RCC 7860 (cell line): ENCODE measurements around the gene ARL16.
A peak's percentile ranks its signal among the peaks of the same experiment; 100 is the strongest.

ENCODE experiments used
- DNase-seq: peaks from one replicate; pipeline ENCODE4 v3.0.0-alpha.2; 2015; ENCODE audit warnings: low spot score
- FAIRE-seq: peaks from 2 replicates; lab custom pipeline; 2012; peaks lifted over from hg19 to GRCh38; lab: Jason Lieb, UNC

The ARL16 gene, protein sequence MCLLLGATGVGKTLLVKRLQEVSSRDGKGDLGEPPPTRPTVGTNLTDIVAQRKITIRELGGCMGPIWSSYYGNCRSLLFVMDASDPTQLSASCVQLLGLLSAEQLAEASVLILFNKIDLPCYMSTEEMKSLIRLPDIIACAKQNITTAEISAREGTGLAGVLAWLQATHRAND

GRCh38 chr17:81683584-81684441, at the start of gene ARL16, which contains the start of gene HGS:
ARL16 (minus strand) TSS chr17:81683797; CDS start chr17:81683753, 44 bp downstream.
HGS (plus strand) TSS chr17:81684011; CDS start chr17:81684067, 56 bp downstream.
- DNase-seq (peak; percentile 97), FAIRE-seq (peak; percentile 87)

DNA sequence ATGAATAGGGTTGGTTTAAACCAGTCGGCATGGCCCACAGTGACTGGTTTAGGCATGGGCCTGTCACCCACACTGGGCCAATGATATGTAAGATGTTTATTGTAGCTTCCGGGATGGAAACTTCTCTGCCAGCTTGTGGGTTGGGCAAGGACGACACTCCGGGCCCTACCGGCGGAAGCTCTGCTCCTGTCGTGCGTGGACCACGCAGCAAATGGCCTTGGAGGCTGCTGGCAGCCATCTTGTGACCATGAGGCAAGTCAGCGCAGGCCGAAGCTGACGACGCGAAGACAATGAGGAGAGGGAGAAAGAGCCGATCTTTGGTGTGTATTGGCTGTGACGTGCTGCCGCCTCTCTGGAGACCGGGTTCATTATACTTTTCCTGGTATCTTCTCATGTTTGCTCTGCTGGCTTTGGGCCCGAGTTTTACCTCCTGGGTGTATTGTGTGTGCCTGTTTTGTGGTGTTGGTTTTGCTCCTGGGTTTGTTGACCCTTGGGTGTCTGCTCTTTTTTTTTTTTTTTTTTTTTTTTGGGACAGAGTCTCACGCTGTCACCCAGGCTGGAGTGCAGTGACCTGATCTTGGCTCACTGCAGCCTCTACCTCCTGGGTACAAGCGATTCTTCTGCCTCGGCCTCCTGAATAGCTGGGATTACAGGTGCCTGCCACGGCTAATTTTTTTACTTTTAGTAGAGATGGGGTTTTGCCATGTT, 43.9 kb upstream of the ARL16 start:
- FAIRE-seq (no peak), DNase-seq (no peak)

- DNase-seq (no peak), FAIRE-seq (no peak)
These were observed 42.4 kb upstream of the ARL16 start for GRCh38 chr17:81726004-81726403.

DNA sequence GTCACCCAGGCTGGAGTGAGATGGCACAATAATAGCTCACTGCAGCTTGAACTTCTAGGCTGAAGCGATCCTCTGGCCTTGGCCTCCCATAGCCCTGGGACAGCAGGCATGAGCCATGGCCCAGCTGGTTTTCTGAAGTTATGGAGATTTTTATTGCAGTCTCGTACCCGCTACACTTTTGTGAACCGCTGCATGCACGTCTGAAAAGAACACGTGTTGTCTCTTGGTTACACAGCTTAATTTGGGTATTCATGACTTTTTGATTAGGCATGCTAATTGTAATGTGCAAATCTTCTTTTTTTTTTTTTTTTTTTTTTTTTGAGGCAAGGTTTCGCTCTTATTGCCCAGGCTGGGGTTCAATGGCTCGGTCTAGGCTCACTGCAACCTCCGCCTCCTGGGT, 41.8 kb upstream of the ARL16 start:
- FAIRE-seq (no peak), DNase-seq (no peak)

DNA sequence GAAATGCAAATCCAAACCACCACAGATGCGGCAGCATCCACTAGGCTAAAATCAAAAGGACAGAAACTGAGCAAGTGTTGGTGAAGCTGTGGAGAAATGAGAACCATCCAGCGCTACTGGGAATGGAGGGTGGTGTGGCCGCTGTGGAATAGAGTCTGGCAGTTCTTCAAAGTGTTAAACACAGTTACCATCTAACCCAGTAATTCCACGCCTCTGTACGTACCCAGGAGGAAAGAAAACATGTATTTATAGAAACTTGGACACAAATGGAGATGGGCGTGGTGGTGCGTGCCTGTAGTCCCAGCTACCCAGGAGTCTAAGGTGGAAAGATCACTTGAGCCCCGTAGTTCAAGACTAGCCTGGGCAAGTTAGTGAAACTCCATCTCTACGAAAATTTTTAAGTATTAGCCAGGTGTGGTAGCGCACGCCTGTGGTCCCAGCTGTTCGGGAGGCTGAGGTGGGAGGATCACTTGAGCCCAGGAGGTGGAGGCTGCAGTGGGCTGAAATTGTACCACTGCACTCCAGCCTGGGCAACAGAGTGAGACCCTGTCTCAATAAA, 40.1 kb upstream of the ARL16 start:
- no peak for DNase-seq
- FAIRE-seq = no peak

- FAIRE-seq (peak; percentile 93), DNase-seq (peak; percentile 93)
These were observed 38.9 kb upstream of the ARL16 start for GRCh38 chr17:81722184-81723120.

DNA sequence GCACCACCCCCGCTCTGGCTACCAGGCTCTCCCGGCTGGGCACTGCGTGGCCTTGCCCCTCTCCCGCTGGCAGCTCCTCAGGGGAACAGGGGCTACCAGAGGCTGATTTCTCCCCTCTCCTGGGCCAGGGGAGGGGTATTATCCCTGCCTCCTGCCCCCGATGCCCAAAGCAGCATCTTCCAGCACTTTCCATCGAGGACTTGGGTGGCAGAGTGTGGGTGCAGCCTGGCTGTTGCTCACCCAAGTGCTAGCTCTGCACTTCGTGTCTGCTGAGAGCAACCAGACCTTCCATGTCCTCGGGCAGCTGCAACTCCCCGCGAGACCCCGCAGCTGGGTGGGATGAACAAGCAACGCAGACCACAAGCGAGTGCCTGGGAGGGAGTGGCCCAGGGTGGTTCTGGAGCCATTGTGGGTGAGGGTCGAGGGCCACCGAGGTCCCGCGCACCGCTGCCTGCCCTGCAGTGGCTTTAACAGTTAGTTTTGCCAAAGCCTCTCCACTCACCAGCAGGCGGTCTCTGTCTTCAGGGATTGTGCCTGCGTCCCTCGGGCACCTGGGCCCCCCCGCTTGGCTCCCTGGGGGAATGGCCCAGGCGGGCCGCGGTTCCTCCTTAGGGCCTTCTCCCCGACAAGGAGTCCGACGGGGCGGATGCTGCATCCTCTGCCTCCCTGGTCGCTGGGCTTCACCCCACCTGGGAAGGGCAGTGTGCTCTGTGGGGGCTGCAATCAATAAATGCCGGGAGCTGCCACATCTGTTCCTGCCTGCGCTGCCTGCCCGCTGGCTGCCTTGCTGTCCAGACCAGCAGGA, 36.9 kb upstream of the ARL16 start:
- DNase-seq = no peak
- FAIRE-seq = no peak

DNA sequence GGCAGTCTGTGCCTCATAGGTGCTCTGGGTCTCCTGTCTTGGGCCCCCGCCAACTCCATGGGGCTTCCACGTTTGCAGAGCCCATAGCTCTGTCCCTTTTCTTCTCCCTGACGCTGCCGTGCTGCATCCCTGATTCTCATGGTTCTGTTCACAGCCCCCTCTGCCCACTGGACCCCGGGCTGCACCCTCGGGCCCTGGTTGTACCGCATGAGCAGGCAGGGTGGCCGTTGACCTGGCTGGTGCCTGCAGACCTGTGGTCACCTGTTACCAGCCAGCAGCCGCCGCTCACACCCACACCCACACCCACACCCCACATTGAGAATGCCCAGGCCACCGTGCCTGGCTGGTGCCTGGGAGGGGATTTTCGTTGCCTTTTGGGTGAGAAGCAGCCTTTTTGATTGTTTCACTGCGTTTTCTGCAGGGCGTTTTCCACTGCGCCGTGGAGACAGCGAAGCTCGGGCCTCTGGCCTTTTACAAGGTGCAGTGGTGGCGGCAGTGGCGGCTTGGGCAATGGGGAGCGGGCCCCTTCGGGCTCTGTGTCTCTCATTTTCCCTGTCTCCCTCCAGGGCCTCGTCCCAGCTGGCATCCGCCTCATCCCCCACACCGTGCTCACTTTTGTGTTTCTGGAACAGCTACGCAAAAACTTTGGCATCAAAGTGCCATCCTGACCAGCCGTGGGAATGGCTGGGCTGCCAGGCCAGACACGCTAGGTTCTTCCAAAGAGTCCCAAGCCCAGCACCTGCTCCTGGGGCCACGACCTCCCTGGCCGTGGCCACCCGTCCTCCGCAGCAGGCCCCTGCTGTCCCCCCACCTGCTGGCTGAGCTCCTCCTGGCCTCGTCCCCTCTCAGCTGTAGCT, 36.0 kb upstream of the ARL16 start:
- FAIRE-seq = no peak
- no peak for DNase-seq

DNA sequence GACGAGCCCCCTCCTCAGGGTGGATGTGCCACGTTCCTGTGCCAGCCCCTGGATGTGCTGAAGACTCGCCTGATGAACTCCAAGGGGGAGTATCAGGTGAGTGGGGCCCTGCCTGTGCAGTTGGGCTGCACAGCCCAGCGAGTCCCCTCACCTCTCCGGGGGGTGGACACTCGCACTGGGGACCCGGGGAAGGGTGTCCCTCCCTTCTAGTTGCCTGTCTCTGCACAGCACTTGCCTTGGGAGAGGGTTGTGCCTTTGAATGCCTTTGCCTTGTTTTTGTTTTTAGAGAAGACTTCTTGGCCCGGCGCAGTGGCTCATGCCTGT, 34.1 kb upstream of the ARL16 start:
- no peak for DNase-seq
- FAIRE-seq = no peak

- FAIRE-seq = no peak
These were observed 33.6 kb upstream of the ARL16 start for GRCh38 chr17:81717049-81717765.

DNA sequence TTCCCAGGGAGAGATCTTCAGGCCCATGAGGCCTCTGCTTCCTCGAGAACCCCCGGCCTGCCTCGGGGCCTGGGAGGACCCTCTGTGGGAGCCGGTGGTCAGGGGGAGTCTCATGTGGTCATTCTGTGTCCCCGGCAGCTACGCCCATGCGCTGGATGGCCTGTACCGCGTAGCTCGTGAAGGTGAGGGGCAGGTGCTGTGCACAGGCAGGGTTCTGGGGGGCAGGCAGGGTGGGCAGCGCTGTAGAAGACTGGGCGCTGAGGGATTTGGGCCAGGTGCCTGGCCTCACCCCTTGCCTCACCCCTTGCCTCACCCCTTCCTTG, 33.0 kb upstream of the ARL16 start:
- no peak for DNase-seq

More at GRCh38 chr17:81717049-81717765, 33.6 kb upstream of the ARL16 start:
- no peak for DNase-seq

GRCh38 chr17:81715872-81716673, 32.5 kb upstream of the ARL16 start:
- no peak for FAIRE-seq
- no peak for DNase-seq

More for the DNA sequence above, 33.0 kb upstream of the ARL16 start:
- no peak for FAIRE-seq

DNA sequence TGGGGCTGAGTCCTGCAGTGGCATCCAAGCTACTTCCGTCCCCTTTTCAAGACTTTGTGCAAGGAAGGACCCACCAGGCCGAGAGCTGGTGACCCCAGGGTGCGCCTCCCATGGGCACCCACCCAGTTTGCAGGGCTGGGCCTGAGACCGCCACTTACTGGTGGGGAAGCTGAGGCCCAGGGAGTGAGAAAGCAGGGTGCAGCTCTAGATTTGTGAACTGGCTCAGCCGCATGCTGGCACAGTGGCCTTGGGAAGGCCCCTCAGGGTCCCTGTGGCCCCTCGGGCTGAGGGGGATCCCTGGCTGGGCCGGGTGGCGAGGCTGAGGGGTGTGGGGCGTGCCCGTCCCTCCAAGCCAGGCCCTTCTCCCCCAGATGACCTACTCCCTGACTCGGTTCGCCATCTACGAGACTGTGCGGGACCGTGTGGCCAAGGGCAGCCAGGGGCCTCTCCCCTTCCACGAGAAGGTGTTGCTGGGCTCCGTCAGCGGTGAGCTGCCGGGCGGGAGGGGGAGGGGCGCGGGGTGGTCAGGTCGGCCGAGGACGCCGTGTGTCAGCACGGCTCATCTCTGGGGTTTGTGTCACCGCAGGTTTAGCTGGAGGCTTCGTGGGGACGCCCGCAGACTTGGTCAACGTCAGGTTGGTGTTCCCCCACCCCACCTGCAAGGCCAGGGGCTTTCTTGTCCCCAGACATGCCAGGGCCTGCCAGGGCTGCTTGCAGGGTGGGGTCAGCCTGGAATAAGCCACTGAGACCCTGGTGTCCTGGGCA, 31.7 kb upstream of the ARL16 start:
- no peak for DNase-seq
- FAIRE-seq = no peak

DNA sequence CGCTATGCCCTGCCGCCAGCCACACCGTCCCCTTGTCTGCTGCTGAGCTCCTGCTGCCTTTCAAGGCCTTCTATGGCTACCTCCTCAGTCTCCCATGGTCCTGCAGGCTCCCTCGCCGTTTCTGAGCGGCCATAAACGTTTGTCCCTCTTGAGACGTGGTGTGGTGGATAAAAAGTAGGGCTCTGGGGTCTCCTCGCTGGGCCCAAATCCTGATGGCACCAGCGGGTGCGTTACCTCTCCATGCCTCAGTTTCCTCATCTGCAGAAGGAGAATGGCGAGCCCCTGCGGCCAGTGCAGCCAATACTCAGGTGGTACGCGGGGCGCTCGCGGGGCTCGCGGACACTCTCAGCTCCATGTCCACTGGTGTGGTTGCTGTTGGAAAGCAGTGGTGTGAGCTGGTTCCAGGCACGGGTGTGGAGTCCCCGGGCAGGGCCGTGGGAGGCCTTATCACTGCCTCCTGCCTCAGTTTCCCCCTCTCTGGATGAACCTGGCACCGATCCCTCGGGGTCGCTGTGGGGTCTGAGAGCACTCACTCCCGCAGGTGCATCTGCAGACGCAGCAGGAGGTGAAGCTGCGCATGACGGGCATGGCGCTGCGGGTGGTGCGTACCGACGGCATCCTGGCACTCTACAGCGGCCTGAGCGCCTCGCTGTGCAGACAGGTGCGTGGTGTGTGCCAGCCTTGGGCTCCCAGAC, 31.0 kb upstream of the ARL16 start:
- FAIRE-seq (no peak), DNase-seq (no peak)

GRCh38 chr17:81713556-81714411, 30.2 kb upstream of the ARL16 start:
- peak; percentile 55 for DNase-seq
- FAIRE-seq = no peak
